IPS DF 4.7 (cell line): Measurements from ENCODE around the gene TEX38.

Source experiments
- DNase-seq: peaks from one replicate; pipeline ENCODE4 v3.0.0-alpha.2; 2013; ENCODE audit warnings: low spot score; ENCODE audit errors: extremely low read depth

Gene TEX38

DNA sequence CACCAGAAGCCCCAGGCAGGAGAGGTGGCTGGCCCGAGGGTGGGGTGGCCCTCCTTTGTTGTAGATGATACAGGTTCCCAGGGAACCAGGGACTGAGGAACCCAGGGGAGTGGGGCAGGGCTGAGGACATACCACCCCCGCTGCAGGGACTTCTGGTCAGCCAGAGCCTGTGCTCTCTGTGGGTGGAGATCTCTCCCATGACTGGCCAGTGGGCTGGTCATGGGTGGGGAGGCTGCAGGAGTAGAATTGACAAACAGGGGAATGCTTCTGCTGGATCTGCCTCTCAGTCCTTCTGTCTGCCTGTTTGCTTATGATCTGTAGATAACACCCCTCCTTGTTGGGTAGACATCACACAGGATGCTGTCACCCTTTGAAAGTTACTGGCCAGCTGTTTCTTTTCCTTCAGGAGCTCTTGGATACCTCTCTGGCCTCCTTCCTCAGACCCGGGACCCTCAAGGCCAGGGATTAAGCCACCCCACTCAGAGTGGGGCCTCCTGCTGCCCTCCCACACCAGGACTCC, 50.1 kb downstream of the TEX38 start:
- DNase-seq, result no peak
